HG03108 (cell line): ENCODE data around the gene ARL6.
A peak's percentile ranks its signal among the peaks of the same experiment; 100 is the strongest.

Source experiments
- ATAC-seq: cut with Tn5 transposase; IDR thresholded peaks from one replicate; pipeline ENCODE4 v1.9.1; 2021; ENCODE audit warnings: moderate library complexity; ENCODE audit not compliant: unreplicated experiment

Gene ARL6, protein sequence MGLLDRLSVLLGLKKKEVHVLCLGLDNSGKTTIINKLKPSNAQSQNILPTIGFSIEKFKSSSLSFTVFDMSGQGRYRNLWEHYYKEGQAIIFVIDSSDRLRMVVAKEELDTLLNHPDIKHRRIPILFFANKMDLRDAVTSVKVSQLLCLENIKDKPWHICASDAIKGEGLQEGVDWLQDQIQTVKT

GRCh38 chr3:97764407-97765238, at the start of gene ARL6:
Gene ARL6, plus strand, starts transcription at chr3:97764758. Its CDS starts 3,350 bp downstream, at chr3:97768108.
- peak; percentile 93 for ATAC-seq

GRCh38 chr3:97719156-97719821, 45.3 kb upstream of the ARL6 start:
- peak; percentile 85 for ATAC-seq

DNA sequence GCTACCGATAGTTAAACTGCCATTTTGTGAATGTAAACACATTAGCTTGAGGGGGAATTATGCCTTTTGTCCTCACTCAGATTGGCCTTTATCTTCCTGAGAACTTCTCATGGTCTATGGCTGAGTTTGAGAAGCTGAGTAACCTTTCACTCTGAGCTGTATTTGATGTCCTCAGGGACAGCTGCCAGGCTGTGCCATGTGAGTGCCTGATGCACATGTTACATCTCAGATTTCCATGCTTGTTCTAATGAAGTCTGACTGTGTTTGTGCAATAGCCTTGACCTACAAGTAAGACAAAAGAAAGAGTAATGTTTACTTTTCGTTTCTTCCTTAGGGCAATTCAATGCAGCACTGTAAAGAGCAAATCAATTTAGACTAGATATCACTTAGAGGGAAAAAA, 44.1 kb upstream of the ARL6 start:
- ATAC-seq: no peak

GRCh38 chr3:97721446-97721845, 43.1 kb upstream of the ARL6 start:
- ATAC-seq: no peak

- no peak for ATAC-seq
Measured at GRCh38 chr3:97736928-97737327, 27.6 kb upstream of the ARL6 start.

DNA sequence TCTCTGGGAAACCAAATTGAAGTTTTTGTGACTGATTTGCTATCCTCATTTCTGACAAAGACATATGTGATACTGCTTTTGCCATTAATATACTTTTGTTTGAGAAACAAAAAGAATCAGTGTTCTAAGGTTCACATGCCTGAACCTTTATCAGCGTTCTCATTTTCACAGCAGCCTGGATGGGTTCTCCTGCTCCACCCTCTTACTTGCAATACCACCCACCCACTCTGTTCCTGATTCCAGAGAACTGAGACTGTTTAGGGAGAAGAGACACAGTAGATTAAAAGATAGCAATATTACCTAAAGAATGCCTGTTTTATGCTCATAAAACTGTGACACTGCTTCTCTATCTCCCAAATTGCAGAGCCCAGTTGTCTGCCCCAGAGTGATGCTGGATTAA, 25.8 kb upstream of the ARL6 start:
- no peak for ATAC-seq

DNA sequence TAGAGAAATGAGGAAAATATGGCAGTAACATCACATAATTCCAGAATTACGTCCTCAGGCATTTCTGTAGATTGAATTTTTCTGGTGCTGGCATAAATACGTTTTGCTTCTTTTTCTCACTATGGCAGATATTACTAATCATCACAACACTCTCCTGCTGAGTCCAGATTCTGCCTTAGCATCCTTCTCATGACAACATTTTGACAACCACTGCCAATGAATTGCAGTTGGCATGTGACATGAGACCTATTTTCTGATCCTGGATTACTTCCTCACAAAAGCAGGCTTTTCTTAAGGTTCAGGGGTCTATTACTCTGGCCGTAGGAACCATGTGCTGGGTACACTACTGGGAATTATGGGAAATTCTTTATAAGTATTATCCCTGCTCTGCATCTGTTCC, 22.5 kb upstream of the ARL6 start:
- ATAC-seq: no peak

GRCh38 chr3:97744289-97744688, 20.3 kb upstream of the ARL6 start:
- ATAC-seq: no peak

DNA sequence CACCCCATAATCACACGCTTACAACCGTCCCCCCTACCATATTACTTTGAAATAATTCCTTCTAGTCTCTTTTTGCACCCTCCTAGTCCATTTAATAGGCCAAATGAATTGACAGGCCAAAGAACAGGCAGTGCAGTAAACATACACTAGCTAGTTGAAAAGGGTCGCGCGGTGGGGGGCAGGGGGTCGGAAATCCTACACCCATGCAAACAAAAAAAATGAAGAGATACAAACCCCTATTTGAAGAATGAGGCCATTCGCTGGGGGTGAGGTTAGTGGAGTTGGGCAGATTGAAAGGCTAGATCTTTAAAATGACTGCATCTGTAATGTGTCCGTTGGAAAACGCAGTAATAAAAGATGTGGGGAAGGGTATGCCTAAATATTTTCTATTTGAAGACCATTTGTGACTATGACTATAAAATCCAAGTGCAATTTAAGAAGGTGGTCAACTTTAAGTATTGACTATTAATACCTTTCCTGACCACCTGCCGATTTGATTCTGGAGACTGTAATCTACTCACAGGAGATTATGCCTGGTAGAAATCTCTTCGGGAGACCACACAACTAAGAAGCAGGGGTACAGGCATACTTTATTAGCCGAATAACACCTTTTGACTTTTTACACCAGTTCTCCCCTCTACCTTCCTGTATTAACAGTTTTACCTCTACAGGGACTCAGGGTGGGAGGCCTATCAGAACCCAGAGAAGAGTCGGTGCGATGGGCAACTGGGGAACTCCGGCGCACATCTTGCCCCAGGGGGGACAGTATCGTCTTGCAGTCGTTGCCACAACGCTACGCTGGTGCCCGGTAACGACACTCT, 762 bp upstream of the ARL6 start:
- no peak for ATAC-seq

- ATAC-seq: no peak
Measured at GRCh38 chr3:97765336-97765735, 778 bp downstream of the ARL6 start.

DNA sequence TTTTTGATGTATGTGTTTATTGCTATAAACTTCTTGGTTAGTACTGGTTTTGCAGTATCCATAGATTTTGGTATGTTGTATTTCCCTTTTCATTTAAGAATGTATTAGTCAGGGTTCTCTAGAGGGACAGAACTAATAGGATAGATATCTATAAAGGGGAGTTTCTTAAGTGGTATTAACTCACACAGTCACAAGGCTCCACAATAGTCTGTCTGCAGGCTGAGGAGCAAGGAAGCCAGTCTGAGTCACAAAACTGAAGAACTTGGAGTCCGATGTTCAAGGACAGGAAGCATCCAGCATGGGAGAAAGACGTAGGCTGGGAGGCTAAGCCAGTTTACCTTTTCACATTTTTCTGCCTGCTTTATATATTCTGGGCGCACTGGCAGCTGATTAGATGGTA, 8.4 kb downstream of the ARL6 start:
- ATAC-seq: no peak

DNA sequence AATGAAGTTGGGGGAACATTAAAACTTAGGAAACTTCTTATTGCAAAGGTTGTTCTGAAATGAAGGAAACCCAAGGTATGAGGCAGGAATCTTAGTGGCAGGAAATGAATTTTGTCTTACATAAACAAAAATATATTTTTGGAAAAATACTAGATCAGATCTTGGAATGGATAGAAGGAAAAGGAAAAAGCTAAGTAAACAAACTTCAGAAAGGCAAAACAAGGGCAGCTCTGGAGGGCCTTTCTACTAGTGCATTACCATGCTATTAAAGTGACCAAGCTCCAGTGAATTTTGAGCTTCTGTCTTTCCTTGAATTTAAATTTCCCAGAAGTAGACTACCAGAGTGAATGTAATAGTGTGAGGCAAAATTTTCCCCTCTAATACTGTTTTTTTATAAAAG, 13.6 kb downstream of the ARL6 start:
- ATAC-seq: no peak

DNA sequence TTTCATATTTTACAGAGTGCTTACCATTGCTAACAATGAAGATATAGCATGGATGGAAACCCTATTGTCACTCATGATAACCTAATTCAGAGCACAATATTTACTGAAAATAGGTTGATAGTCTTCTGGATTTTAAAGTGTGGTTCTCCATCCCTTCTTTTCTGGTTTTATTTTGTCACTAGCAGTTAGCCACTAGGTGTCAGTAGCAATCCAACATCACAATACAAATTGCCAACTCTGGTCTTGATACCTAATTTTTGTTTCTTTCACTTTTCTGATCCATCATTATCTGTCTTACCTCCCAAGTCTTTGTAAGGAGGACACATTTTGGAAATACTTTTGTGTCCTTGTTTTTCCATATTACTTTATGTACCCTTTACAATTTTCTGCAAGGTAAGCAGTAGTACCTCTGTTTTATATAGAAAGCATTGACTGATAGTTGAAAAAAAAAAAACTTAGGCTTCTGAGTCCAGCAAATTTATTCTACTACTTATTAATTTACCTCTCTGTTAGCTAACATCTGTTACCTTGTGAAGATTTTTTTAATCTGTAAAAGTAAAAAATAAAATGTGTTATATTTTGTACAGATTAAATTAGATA, 29.0 kb downstream of the ARL6 start:
- ATAC-seq: peak; percentile 56

GRCh38 chr3:97795951-97796350, 31.4 kb downstream of the ARL6 start:
- ATAC-seq: no peak

DNA sequence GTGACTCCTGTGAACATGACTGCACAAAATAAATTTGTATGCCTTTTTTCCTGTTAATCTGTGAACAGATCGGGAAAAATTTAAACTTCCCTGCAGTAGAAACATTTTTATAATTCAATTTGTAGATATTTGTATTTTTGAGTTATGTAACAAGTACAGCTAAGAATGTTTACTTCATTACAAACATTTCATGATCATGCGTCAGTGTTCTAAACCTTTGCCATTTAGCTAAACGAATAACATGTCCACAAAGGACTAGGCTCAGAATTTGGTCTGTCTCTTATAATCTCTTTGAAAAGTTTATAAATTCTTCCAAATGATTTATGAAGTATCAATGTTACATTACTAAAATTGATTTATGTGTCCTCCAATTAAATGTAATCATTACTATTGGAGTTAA, 39.9 kb downstream of the ARL6 start:
- ATAC-seq: no peak

GRCh38 chr3:97810779-97811390, 46.3 kb downstream of the ARL6 start:
- no peak for ATAC-seq

DNA sequence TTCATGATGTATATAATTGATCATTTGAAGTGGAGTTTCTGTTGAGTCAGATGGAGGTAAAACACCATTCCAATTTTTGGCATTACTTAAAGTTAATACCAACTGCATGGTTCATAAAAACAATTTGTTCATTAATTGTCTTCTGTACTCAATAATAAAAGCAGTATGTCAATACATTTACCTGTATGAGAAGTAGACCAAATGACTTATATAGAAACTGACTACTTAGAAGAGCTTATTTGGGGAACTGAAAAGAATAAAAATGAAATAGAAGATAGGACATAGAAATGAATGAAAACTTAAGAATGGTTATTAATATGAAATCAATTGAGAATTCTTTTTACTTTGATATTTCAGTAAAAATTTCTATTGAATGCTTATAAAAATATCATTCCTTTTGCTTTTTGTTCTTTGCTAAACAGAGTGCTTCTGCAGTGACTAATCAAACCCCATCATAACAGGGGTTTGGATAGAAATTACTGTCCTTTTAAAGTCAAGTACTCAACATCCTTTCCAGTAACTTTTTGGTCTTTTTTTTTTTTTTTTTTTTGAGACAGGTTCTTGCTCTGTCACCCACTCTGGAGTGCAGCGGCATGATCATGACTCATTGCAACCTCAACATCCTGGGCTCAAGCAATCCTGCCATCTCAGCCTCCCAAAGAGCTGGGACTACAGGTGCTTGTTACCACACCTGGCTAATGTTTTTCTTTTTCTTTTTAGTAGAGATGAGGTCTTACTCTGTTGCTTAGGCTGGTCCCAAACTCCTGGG, 50.8 kb downstream of the ARL6 start:
- no peak for ATAC-seq

GRCh38 chr3:97816811-97817210, 52.3 kb downstream of the ARL6 start:
- no peak for ATAC-seq

DNA sequence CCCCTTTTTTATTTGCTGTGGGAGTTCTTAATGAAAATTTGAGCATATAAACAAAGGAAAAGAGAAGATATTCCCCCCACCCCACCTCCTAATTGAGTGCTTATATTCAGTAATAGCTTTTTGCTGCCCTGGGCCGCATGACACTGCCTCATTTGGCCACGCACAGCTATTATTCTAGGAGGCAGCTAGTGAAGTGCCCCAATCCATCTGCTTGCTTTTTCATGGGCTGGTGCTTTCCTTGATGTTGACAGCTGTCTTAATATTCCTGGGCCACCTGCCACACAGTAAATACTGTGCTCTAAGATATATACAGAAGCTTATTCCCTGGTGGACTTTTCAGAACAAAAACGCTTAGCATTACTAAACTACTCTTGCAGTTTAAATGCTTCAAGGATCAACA, 53.4 kb downstream of the ARL6 start:
- ATAC-seq: no peak

- ATAC-seq: no peak
Measured at GRCh38 chr3:97820780-97821179, 56.2 kb downstream of the ARL6 start.
